VCaP (cell line): ENCODE data around the gene CPOX.

Experiments used
- H3K27ac ChIP-seq: fragments of 450-650 bp; 2 replicates; pipeline ENCODE4 v1.5.1; 2017
- CTCF ChIP-seq: fragments of 450-650 bp; conservative IDR thresholded peaks from 2 replicates; pipeline ENCODE4 v1.5.1; 2017; ENCODE audit warnings: mild to moderate bottlenecking, moderate library complexity

CPOX gene

GRCh38 chr3:98552232-98553020 is 41.0 kb downstream of the CPOX start:
- no peak for TF ChIP-seq CTCF
- H3K27ac ChIP-seq = no peak overlapping the region

- no peak for TF ChIP-seq CTCF
- H3K27ac ChIP-seq = no peak overlapping the region
These were observed 41.7 kb downstream of the CPOX start for GRCh38 chr3:98551754-98552153.

- TF ChIP-seq CTCF = no peak
- H3K27ac ChIP-seq = no peak overlapping the region
These were observed 42.2 kb downstream of the CPOX start for GRCh38 chr3:98551236-98551635.

- no peak for TF ChIP-seq CTCF
- no peak overlapping the region for H3K27ac ChIP-seq
These were observed 42.6 kb downstream of the CPOX start for GRCh38 chr3:98550833-98551232.

GRCh38 chr3:98548544-98548943 is 44.9 kb downstream of the CPOX start:
- no peak for TF ChIP-seq CTCF
- no peak overlapping the region for H3K27ac ChIP-seq

GRCh38 chr3:98545940-98546339 is 47.5 kb downstream of the CPOX start:
- no peak overlapping the region for H3K27ac ChIP-seq
- TF ChIP-seq CTCF = no peak

GRCh38 chr3:98542623-98543022 is 50.8 kb downstream of the CPOX start:
- TF ChIP-seq CTCF = no peak

More at GRCh38 chr3:98542623-98543022, 50.8 kb downstream of the CPOX start:
- no peak overlapping the region for H3K27ac ChIP-seq
